Left lung (tissue), 10 donors: ENCODE data around the gene VAV3. TPM values are rescaled to one million over a fixed set of nuclear protein-coding genes. Genes with fewer than 3 reads are reported as not detected.

Experiments used
- ATAC-seq: fragments of 200-7000 bp; cut with Tn5 transposase; one replicate; pipeline ENCODE4 v1.9.1; 2020; ENCODE audit warnings: moderate library complexity
- DNase-seq, 4 donors: peaks; one replicate each; pipeline ENCODE4 v3.0.0-alpha.2; 2013 to 2020
- H3K27ac ChIP-seq, 2 donors: fragments of 200-600 bp; sonication (generic) in 1 of 2; one replicate each; pipeline versions ENCODE4 v1.5.0 to v1.8.0; 2020 to 2021
- H3K27me3 ChIP-seq, 2 donors: fragments of 200-600 bp; sonication (generic) in 1 of 2; one replicate each; pipeline versions ENCODE4 v1.5.0 to v1.8.0; 2020 to 2021
- H3K36me3 ChIP-seq, 2 donors: fragments of 200-600 bp; sonication (generic) in 1 of 2; one replicate each; pipeline versions ENCODE4 v1.5.0 to v1.8.0; 2020 to 2021
- H3K4me1 ChIP-seq, 2 donors: fragments of 200-600 bp; one replicate each; pipeline ENCODE4 v1.8.0; 2021
- H3K4me3 ChIP-seq, 2 donors: fragments of 200-600 bp; sonication (generic) in 1 of 2; one replicate each; pipeline versions ENCODE4 v1.5.0 to v1.8.0; 2020 to 2021; ENCODE audit warnings: mild to moderate bottlenecking in 1 of 2
- H3K9me3 ChIP-seq, 2 donors: fragments of 200-600 bp; sonication (generic) in 1 of 2; one replicate each; pipeline versions ENCODE4 v1.5.0 to v1.8.0; 2020 to 2021
- CTCF ChIP-seq, 2 donors: fragments of 200-600 bp; sonication (generic) in 1 of 2; IDR thresholded peaks; one replicate each; pipeline versions ENCODE4 v1.5.0 to v1.8.0; 2021; ENCODE audit warnings: antibody characterized with exemption in 2 of 2
- intact Hi-C, 2 donors: fragments of 100-400 bp; cut with DNase I; formaldehyde crosslinking; loops; one replicate each; pipeline versions ENCODE4 v1.11.2 to v1.14.2; 2022
- polyA plus RNA-seq, 6 donors: library from polyadenylated mRNA; unstranded; fragments of 120-200 nt; gene quantifications; one replicate each; pipeline ENCODE4 v1.2.1, GENCODE V29; 2013; ENCODE audit not compliant: insufficient read length in 6 of 6
- total RNA-seq, 2 donors: library from RNA; stranded (reverse); fragmentation: NEBNext Ultra II Directional; extraction: Animal tissue kit (Norgen Biotek cat#: 25700); gene quantifications; one replicate each; pipeline ENCODE4 v1.2.1, GENCODE V29; 2021
- donor health status: DM: no; HTN: yes; CAD: no.
- donor health status: DM: no; HTN: no; CAD: no.

VAV3 gene
- total and polyA plus RNA-seq, 8 donors, result 5.3 to 14.5 (median 7.2) TPM

GRCh38 chr1:107817206-107817605 lies 147.8 kb downstream of the VAV3 start:
- ATAC-seq (no peak), DNase-seq (no peak)
- Histone ChIP-seq H3K4me1 (no peaks in the 10 kb centered on the region), H3K27me3 (no peaks in the 10 kb centered on the region), H3K27ac (no peak overlapping the region), H3K4me3 (no peak overlapping the region), H3K36me3 (no peaks in the 10 kb centered on the region), H3K9me3 (no peaks in the 10 kb centered on the region)
- TF ChIP-seq CTCF (IDR thresholded peaks at IDR 0.05), result no peak
- intact Hi-C loops, result no loop called here

- DNase-seq (no peak), ATAC-seq (no peak)
- no peak overlapping the region for H3K4me3 ChIP-seq
- no peaks in the 10 kb centered on the region for H3K9me3 ChIP-seq
- intact Hi-C loops, result no loop called here
- H3K27ac ChIP-seq, result no peak overlapping the region
- TF ChIP-seq CTCF (IDR thresholded peaks at IDR 0.05), result no peak
- no peaks in the 10 kb centered on the region for H3K36me3 ChIP-seq
- H3K4me1 ChIP-seq, result no peaks in the 10 kb centered on the region
- no peaks in the 10 kb centered on the region for H3K27me3 ChIP-seq
Observed at GRCh38 chr1:107810291-107810951, 154.6 kb downstream of the VAV3 start.

GRCh38 chr1:107807855-107808254 lies 157.1 kb downstream of the VAV3 start:
- DNase-seq (no peak), ATAC-seq (no peak)
- no peaks in the 10 kb centered on the region for H3K27me3 ChIP-seq
- no peaks in the 10 kb centered on the region for H3K9me3 ChIP-seq
- no peak overlapping the region for H3K27ac ChIP-seq
- no peaks in the 10 kb centered on the region for H3K36me3 ChIP-seq
- TF ChIP-seq CTCF (IDR thresholded peaks at IDR 0.05), result no peak
- no peak overlapping the region for H3K4me3 ChIP-seq
- intact Hi-C loops, result no loop called here
- H3K4me1 ChIP-seq, result peaks cover 0 to 15% of the 10 kb centered on the region in 2 donors

- DNase-seq (no peak), ATAC-seq (no peak)
- Histone ChIP-seq H3K4me1 (peaks cover 0 to 15% of the 10 kb centered on the region in 2 donors), H3K27me3 (no peaks in the 10 kb centered on the region), H3K36me3 (no peaks in the 10 kb centered on the region), H3K4me3 (no peak overlapping the region), H3K9me3 (no peaks in the 10 kb centered on the region), H3K27ac (no peak overlapping the region)
- intact Hi-C loops, result no loop called here
- TF ChIP-seq CTCF (IDR thresholded peaks at IDR 0.05), result no peak
Observed at GRCh38 chr1:107807405-107807804, 157.6 kb downstream of the VAV3 start.

- Histone ChIP-seq H3K9me3 (no peaks in the 10 kb centered on the region), H3K36me3 (no peaks in the 10 kb centered on the region), H3K27ac (no peak overlapping the region), H3K27me3 (no peaks in the 10 kb centered on the region), H3K4me1 (peaks cover 0 to 15% of the 10 kb centered on the region in 2 donors), H3K4me3 (no peak overlapping the region)
- no peak for TF ChIP-seq CTCF (IDR thresholded peaks at IDR 0.05)
- no peak for ATAC-seq
- DNase-seq, result no peak
- intact Hi-C loops, result no loop called here
Observed at GRCh38 chr1:107806902-107807301, 158.1 kb downstream of the VAV3 start.
